Left colon (tissue), 2 donors: ENCODE measurements around the gene SSBP3. TPM values are rescaled to one million over a fixed set of nuclear protein-coding genes. Genes with fewer than 3 reads are reported as not detected.
A peak's percentile ranks its signal among the peaks of the same experiment; 100 is the strongest.
"Not testable (repeated sequence)": the region's sequence is repeated elsewhere in the genome, so short reads cannot be mapped to it uniquely, and the experiment has no call there.

Experiments used
- ATAC-seq: fragments of 200-7000 bp; cut with Tn5 transposase; one replicate; pipeline ENCODE4 v1.9.1; 2020; ENCODE audit warnings: mild to moderate bottlenecking, moderate library complexity
- DNase-seq, 2 donors: peaks; one replicate each; pipeline ENCODE4 v3.0.0-alpha.2; 2020
- intact Hi-C, 2 donors: fragments of 100-400 bp; cut with DNase I in 1 of 2; cut with micrococcal nuclease in 1 of 2; formaldehyde crosslinking; loops; one replicate each; pipeline versions ENCODE4 v1.11.2 to v1.14.0; 2022; cut with DNase I, micrococcal nuclease
- total RNA-seq, 2 donors: library from RNA; stranded (reverse); fragmentation: NEBNext Ultra II Directional; extraction: Animal tissue kit (Norgen Biotek cat#: 25700); gene quantifications; one replicate each; pipeline ENCODE4 v1.2.1, GENCODE V29; 2021
- donor health status: DM: no; HTN: no; CAD: no.
- donor health status: DM: yes; HTN: yes; CAD: no.

Gene SSBP3
- total RNA-seq, 2 donors from 2014 or later, result 61.7 to 74.2 TPM

DNA sequence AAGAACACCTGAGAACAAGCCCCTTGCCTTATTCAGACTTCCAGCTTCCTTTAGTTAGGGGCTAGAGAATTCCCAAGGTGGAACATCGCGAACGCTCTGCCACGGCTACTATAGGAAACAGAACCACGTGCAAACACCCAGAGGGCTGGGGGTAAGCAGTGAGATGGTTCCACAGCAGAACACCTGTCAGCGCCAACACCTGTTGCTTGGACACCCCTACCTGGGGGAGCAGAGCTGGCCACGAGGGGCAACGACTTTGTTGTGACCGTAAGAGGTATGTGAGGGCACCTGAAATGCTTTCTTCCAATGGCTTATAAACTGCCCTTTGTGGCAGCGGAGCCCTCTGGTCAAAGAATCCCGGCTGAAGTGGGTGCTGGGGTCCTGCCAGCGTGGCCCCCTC is 155.5 kb downstream of the SSBP3 start:
- no peak for ATAC-seq
- DNase-seq, result no peak
- intact Hi-C loops, result no loop called here

DNA sequence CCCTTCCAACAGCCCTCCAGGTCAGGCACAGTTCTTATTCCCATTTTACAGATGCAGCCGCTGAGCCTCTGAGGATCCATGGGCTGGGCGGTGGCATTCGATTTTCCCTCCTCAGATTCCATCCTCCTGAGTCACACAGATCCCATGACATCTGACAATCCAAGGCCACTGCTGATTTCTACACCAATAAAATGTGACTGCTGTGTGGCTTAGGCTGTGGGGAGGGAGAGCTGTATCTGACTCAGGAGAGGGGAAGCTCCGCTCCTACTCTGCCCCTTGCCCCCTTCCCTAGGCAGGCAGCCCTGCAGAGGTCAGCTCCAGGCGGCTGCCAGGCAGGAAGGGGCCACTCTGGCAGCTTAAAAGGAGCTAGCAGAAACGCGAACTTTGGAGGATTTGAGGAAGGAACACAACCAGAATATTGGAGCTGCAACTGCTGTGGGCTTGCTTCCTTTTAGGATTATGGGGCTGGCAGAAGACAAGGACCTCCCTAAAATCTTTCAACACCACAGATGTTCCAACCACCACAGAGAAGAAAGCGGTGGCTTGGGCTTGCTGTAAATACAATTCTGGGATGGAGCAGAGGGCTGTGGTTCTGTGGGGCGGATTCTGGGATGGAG is 156.3 kb downstream of the SSBP3 start:
- ATAC-seq (peak; percentile 64), DNase-seq (no peak)
- intact Hi-C loops, result no loop called here

DNA sequence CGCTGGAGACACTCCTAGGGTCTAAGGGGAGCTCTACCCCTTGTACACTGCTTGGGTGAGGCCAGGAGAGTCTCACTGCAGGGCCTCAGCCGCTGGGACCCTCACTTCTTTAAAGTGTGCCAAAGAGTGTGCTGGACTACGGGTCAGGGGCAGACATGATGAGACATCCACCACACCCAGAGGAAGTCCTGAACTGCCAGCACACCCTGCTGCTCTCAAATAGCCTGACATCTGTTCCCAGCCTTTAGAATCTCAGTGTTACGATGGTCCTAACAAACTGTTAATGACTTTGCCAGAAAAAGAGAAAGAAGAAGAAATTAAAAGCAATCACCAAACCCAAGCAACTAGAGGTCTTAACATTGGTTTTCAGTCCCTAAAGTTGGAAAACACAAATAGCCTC is 157.2 kb downstream of the SSBP3 start:
- DNase-seq, result no peak
- ATAC-seq, result peak; percentile 23
- intact Hi-C loops, result no loop called here

DNA sequence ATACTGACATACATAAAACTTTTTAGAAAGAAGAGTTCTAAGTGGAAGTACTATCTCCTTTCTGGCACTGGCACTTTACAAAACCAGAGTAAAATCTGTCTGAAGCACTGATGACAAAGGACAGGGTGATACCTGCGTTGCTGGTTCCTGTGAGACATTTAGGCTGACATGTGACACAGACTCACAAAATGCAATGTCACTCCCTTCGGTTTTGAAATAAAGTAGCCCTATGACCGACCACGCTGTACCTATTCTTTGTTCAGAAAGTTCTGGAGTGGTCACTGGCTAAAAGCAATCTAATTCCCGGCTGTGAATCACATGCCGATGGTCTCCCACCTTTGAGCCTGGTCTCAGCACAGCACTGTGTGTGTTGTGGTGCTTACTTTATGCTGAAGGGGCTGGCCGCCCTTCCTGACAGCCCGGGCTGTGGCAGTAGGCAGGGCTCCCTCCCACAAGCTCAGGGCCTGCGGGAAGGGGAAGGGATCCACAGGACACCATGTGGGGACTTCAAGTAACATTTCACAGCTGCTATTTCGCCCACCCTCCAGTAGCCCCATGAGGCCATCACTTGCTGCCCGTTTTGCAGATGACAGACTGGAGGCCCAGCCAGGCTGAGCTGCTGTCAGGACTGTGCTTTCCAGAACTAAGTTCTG is 158.2 kb downstream of the SSBP3 start:
- intact Hi-C loops, result no loop called here
- DNase-seq (no peak), ATAC-seq (no peak)

DNA sequence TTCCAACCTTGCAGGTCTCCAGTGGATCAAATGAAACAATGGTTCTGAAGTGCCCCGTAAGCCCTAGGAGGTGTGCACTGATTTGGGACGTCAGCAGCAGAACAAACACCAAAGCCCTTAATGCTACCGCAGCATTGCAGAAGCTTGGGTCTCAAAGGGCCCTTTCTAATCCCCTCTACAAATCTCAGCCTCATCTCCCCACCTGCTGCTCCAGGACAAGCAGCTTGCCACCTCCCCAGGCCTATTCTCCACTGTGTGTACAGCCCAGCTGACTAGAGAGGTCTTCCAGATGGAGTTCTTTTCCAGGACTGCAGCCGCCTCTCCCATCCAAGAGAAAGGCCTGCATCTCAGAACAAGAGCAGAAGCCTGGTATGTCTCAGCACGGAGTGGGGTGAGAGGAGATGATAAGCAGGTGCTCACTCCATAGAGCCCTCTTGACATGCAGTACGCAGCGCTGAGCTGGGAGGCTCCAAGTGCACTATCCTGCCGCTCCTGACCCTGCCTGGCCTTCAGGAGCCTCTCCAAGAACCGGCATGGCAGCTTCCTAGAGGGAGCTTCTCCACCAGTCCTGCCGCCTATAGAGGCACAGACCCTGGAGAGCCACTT is 160.0 kb downstream of the SSBP3 start:
- DNase-seq (no peak), ATAC-seq (no peak)
- intact Hi-C loops, result no loop called here

DNA sequence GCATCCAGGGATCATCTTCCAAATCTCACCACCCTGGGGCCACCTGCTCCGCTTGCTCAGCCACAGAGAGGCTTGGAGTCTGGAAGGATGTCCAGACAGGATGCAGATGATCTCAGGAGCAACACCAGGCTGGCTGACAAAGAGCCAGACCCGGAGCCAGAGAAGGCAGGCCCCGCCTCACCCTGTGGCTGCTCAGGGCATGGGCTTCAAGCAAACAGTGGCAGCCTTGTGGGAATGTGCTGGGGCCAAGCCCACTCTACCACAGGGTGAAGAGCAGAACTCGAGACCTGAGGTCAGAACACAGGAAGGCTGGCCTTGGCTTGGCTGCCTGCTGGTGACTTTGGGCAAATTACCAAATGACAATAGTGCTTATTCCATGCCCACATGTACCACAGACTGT is 160.7 kb downstream of the SSBP3 start:
- no peak for ATAC-seq
- no peak for DNase-seq
- intact Hi-C loops, result no loop called here

DNA sequence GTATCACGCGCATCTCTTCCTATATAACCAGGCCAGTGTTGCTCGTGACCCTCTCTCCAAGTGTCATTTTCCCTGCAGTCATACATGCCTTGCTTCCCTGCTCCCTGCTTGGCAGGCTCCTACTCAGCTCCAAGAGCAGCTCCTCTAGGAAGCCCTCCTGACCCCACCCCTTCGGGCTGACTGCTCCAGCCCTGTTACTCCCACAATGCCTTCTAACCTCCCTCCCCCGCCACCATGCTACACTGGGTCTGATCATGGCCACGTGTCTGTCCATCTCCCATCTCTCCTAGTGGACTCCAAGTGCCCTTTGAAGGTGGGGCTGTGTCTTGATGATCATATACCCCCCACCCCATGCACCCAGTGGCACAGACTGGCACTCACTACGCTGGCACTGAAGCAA is 161.5 kb downstream of the SSBP3 start:
- ATAC-seq, result no peak
- intact Hi-C loops, result no loop called here
- DNase-seq, result no peak

DNA sequence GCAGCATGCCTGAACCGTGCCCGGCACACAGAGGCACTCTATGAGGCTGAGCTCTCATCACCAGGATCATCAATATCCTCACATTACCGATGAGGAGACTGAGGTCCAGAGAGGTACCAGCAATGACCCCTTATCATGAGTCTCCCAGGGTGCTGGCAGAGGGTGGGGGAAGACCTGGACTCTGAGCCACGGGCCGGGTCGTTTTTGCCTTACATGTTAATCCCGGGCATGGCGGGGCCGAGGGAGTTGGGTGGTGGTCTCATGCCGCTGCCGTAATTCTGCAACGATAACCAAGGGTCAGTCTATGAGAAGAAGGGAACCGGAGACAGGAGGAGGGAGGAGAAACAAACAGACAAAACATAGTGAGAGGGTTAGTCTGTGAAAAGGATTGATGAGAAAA is 163.2 kb downstream of the SSBP3 start:
- DNase-seq (no peak), ATAC-seq (no peak)
- intact Hi-C loops, result no loop called here

DNA sequence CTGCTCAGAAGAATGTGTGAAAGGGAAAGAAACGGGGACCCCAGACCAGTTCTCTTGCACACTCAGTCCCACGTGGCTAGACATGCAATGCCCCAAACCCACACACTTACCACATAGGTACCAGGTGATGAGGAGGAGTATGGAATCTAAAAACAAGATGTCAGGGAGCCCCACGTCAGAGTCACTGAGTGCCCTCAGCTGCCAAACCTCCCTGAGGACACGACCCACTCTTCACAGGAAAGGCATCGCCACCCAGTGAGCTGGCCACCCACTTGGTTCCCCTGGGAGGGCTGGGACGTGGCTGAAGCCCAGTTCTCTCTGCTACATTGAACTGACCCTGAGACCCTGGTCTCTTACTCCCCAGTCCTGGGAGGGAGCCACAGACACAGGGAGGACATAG is 164.8 kb downstream of the SSBP3 start:
- intact Hi-C loops, result no loop called here
- no peak for ATAC-seq
- DNase-seq, result no peak

DNA sequence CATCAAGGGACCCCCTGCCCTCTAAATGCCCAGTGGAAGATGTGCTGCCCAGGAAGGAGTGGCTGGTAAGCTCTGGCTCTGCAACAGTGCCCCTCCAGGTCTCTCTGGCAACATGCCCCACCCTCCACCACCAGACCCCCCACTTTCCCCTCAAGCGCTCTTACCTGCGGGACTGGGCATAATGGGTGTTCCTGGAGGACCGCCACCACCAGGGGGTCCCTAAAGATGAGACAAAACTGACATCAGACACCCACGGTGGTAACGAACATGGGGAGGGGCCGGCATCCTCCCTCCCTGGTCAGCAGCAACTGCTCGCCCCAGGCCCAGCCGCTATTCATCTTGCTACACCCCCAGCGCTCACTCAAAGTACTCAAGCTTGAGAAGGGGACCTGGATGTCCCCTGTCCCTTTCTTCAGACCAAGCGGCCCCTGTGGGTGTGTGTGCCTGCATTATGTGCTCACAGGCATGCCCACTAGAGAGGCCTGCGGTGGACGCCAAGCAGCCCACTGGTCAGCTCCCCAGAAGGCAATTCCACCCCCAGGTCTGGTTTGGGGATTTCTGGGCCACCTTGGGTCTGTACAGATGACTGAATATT is 165.4 kb downstream of the SSBP3 start:
- ATAC-seq (no peak), DNase-seq (no peak)
- intact Hi-C loops, result no loop called here

DNA sequence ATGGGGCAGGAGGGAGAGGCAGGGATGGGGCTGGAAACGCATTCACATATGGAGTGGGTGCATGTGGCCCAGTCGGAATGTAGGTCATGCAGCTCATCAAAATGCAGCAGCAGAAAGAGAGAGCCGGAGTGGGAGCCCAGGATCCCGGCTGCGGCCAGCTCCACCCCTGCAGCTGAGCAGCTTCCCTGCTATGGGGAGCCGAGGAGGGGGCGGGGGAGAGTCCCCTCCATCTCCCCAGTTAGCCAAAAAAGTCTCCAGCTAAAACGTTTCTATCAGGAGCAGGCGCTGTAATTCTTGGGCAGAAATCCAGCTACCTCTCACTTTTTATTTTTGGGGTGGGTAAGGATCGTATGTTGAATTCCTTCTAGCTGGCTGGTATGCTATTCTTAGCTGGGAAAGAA is 166.6 kb downstream of the SSBP3 start:
- no peak for ATAC-seq
- intact Hi-C loops, result no loop called here
- no peak for DNase-seq

DNA sequence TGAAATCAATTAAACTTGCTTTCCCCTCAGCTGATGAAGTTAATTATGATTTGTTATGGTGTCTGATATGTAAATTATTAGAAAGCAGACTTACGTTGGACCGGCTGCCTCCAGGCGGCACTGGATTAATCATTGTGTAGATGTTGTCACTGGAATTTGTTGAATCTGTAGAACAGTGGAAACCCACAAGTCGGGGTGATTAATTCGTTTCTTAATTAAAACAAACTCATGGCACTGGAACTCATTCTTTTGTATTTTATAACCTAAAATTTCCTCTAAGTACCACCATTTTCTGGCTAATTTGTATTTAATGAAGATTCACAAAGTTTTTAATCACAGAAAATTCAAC is 167.2 kb downstream of the SSBP3 start:
- intact Hi-C loops, result no loop called here
- DNase-seq, result no peak
- no peak for ATAC-seq

DNA sequence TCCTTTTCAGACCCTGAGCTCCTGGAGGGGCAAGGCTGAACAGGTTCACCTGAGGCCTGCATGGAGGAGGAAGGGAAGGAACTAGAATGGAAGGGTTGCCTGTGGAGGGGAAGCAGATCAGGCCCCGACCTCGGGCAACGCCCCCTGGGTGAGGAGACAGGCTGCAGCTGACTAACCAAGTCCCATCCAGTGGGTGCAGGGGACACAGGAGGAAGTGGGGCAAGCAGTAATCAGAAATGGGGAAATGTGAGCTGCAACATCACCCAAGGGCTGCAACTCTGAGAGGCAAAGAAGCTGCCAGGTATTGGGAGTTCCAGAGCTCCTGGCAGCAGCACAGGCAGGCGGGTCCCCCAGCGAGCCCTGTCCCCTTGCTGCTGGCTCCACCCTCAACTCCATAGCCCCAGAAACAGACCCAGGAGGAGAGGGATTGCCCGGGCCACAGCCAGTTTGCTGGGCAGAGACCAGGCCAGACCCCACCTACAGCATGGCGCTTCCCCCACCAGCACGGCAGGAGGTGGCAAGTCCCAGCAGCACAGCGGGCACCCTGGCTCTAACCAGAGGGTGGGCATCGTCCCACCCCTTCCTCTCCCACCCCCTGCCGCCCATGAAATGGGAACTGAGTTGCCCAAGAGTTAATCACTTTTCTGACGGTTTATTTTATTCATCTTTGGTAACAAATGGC is 167.7 kb downstream of the SSBP3 start:
- DNase-seq (no peak), ATAC-seq (no peak)
- intact Hi-C loops, result no loop called here

DNA sequence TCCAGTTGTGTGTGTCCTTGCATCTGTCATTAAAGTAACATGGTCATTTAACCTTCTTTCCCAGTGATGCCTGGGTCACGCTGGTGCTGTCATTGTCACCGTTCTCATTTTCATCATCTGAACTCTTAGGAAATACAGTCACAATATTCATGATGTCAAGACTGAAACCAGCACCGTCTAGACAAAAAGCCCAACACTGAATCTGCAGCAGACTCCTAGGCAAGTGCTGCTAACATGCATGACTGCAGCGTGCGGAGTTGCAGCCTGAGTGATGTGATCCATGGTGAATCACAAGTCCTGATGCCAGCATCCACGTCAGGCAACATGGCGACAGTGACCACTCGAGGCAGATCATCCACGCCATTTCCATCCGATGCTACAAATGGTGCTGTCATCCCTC is 168.6 kb downstream of the SSBP3 start:
- ATAC-seq, result no peak
- no peak for DNase-seq
- intact Hi-C loops, result no loop called here

DNA sequence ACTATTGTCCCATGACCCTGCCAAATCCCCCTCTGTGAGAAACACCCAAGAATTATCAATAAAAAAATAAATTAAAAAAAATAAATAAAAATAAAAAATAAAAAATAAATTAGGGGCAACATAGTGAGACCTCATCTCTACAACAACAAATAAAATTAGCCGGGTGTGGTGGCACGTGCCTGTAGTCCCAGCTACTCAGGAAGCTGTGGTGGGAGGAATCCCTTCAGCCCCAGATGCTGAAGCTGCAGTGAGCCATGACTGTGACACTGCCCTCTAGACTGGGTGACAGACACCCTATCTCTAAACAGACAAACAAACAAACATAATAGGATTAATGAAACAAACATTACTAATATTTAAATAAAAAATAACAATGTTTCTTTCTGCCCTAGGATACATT is 171.9 kb downstream of the SSBP3 start:
- DNase-seq (no peak), ATAC-seq (no peak)
- intact Hi-C loops, result no loop called here

DNA sequence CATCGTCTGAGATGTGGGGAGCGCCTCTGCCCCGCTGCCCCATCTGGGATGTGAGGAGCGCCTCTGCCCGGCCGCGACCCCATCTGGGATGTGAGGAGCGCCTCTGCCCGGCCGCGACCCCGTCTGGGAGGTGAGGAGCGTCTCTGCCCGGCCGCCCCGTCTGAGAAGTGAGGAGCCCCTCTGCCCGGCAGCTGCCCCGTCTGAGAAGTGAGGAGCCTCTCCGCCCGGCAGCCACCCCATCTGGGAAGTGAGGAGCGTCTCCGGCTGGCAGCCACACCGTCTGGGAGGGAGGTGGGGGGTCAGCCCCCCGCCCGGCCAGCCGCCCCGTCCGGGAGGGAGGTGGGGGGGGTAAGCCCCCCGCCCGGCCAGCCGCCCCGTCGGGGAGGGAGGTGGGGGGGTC is 173.0 kb downstream of the SSBP3 start:
- intact Hi-C loops, DNase-seq, ATAC-seq: not testable (repeated sequence)

DNA sequence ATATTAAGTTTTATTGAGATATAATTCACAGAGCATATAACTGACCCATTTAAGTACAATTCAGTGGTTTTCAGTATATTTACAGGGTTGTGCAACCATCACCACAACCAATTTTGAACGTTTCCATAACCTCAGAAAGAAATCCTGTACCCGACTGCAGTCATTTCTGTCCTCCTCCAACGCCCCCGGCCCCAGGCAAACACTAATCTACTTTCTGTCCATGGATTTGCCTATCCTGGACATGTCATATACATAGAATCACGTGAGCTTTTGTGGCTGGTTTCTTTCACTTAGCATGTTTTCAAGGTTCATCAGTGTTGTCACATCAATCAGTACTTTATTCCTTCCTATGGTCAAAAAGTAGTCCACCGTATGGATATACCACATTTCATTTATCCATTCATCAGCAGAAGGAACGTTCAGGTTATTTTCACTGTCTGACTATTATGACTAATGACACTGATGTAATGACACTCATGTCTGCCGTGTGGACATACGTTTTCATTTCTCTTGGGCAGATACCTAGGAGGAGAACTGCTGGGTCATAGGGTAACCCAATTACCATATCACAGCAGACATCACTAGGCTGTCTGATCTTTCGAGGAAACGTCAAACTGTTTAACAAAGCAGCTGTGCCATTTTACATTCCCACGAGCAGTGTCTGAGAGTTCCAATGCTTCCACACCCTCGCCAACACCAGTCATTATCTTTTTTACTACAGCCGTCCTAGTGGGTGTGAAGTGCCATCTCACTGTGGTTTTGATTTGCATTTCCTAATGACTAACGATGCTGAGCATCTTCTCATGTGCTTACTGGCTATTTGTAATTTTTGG is 175.5 kb downstream of the SSBP3 start:
- DNase-seq (no peak), ATAC-seq (no peak)
- intact Hi-C loops, result no loop called here

DNA sequence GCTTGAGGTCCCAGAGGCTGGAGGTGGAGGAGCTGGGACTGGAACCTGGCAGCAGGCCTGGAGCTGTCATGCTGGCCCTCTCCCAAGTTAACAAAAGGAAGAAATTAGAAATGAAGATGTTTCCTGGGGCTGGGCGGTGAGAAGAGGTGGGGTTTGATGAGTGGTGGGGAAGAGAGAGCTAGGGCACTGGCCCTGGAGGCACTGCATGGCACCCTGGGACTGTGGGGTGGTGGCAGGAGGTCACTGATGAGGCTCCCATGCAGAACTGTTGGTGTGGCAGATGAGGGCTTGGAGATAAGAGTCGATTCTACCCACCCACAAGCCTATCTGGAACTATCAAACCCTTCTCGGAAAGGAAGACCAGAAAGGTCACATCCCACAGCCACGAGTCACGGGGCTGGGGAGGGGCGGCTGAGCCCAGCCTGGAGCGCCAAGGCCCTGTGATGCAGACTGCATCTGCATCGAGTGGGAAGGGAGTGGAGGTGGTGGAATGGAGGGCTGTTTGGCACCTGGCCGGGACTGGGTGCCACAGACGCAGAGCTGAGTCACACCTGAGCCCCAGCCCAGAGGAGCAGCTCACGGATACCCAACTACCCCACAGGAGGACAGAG is 176.8 kb downstream of the SSBP3 start:
- DNase-seq (no peak), ATAC-seq (peak; percentile 36)
- intact Hi-C loops, result no loop called here

DNA sequence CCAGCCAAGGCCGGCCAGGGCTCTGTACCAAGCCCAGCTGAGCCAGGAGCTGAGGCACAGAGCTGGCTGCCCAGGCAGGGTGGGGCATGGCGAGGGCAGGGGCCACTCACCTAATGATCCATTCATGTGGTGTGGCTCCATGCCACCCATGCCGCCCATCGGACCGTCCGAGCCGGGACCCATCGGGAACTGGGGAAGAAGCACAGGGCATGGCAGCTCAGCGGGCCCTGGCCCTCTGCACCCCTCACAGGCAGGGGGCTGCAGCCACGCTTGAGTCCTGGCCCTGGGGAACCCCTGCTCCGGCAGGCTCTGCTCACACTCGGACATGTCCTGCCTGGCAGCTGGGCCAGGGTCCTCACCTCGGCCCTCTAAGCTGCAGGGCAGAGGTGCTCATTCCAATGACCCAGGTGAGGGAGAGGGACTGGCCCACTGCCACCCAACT is 177.5 kb downstream of the SSBP3 start:
- DNase-seq (no peak), ATAC-seq (peak; percentile 17)
- intact Hi-C loops, result no loop called here
